H9 (cell line): Measurements from ENCODE around the gene UVRAG. TPM values are rescaled to one million over a fixed set of nuclear protein-coding genes. Genes with fewer than 3 reads are reported as not detected.

ENCODE experiments used
- DNase-seq: peaks from one replicate; pipeline ENCODE4 v3.0.0-alpha.2; 2017
- H2AFZ ChIP-seq: one replicate; pipeline ENCODE4 v1.6.1; 2013; ENCODE audit warnings: mild to moderate bottlenecking, low read length, control low read depth, moderate library complexity
- H2AK5ac ChIP-seq: 2 replicates; pipeline ENCODE4 v1.6.1; 2013; ENCODE audit warnings: low read length, control low read depth, mixed read lengths; ENCODE audit not compliant: insufficient read length
- H2BK120ac ChIP-seq: one replicate; pipeline ENCODE4 v1.6.1; 2013; ENCODE audit warnings: low read depth, mild to moderate bottlenecking, low read length, control low read depth, inconsistent platforms; ENCODE audit not compliant: poor library complexity, severe bottlenecking
- H2BK12ac ChIP-seq: 2 replicates; pipeline ENCODE4 v1.6.1; 2013; ENCODE audit warnings: low read length, control low read depth, mixed read lengths, low read depth; ENCODE audit not compliant: insufficient read length
- H2BK15ac ChIP-seq: 2 replicates; pipeline ENCODE4 v1.6.1; 2013; ENCODE audit warnings: low read depth, low read length, control low read depth
- H2BK20ac ChIP-seq: one replicate; pipeline ENCODE4 v1.6.1; 2013; ENCODE audit warnings: low read depth, mild to moderate bottlenecking, low read length, control low read depth, inconsistent platforms; ENCODE audit not compliant: poor library complexity, severe bottlenecking
- H2BK5ac ChIP-seq: 2 replicates; pipeline ENCODE4 v1.6.1; 2013; ENCODE audit warnings: low read length, control low read depth, mixed read lengths; ENCODE audit not compliant: insufficient read length
- H3K14ac ChIP-seq: 2 replicates; pipeline ENCODE4 v1.6.1; 2013; ENCODE audit warnings: low read length, control low read depth; ENCODE audit not compliant: insufficient read depth
- H3K18ac ChIP-seq: 2 replicates; pipeline ENCODE4 v1.6.1; 2013; ENCODE audit warnings: low read depth, mild to moderate bottlenecking, mixed read lengths, low read length, control low read depth; ENCODE audit not compliant: insufficient read length
- H3K23ac ChIP-seq: 2 replicates; pipeline ENCODE4 v1.6.1; 2013; ENCODE audit warnings: low read length, control low read depth, mixed read lengths, low read depth; ENCODE audit not compliant: insufficient read length
- H3K23me2 ChIP-seq: 2 replicates; pipeline ENCODE4 v1.6.1; 2013; ENCODE audit warnings: low read depth, mild to moderate bottlenecking, mixed read lengths, low read length, control low read depth; ENCODE audit not compliant: insufficient read length, poor library complexity, severe bottlenecking
- H3K27ac ChIP-seq: 2 replicates; pipeline ENCODE4 v1.5.1; 2013; ENCODE audit warnings: low read length, control low read depth, mixed read lengths, low read depth; ENCODE audit not compliant: insufficient read length
- H3K27me3 ChIP-seq: 2 replicates; pipeline ENCODE4 v1.6.1; 2013; ENCODE audit warnings: low read length, control low read depth, inconsistent platforms; ENCODE audit not compliant: insufficient read depth
- H3K4ac ChIP-seq: 2 replicates; pipeline ENCODE4 v1.6.1; 2013; ENCODE audit warnings: low read depth, mild to moderate bottlenecking, control low read depth, inconsistent platforms, low read length, moderate library complexity
- H3K4me1 ChIP-seq: 2 replicates; pipeline ENCODE4 v1.6.1; 2013; ENCODE audit warnings: low read length, control low read depth, inconsistent platforms; ENCODE audit not compliant: insufficient read depth
- H3K4me2 ChIP-seq: 2 replicates; pipeline ENCODE4 v1.6.1; 2013; ENCODE audit warnings: low read length, control low read depth, mixed read lengths; ENCODE audit not compliant: insufficient read length, insufficient read depth
- H3K56ac ChIP-seq: 2 replicates; pipeline ENCODE4 v1.6.1; 2013; ENCODE audit warnings: low read depth, mild to moderate bottlenecking, mixed read lengths, low read length, control low read depth; ENCODE audit not compliant: insufficient read length
- H3K79me1 ChIP-seq: 2 replicates; pipeline ENCODE4 v1.6.1; 2013; ENCODE audit warnings: low read depth, mild to moderate bottlenecking, moderate library complexity, low read length, control low read depth, inconsistent platforms; ENCODE audit not compliant: insufficient read depth, poor library complexity, severe bottlenecking
- H3K79me2 ChIP-seq: 2 replicates; pipeline ENCODE4 v1.6.1; 2013; ENCODE audit warnings: low read length, control low read depth, inconsistent platforms; ENCODE audit not compliant: insufficient read depth
- H3K9ac ChIP-seq: 2 replicates; pipeline ENCODE4 v1.6.1; 2013; ENCODE audit warnings: low read length, control low read depth, mixed read lengths; ENCODE audit not compliant: insufficient read length; ENCODE audit errors: extremely low read depth
- H3K9me3 ChIP-seq: one replicate; pipeline ENCODE4 v1.6.1; 2013; ENCODE audit warnings: low read depth, low read length, inconsistent platforms; ENCODE audit not compliant: control insufficient read depth
- H3T11ph ChIP-seq: one replicate; pipeline ENCODE4 v1.6.1; 2013; ENCODE audit warnings: mild to moderate bottlenecking, low read length, control low read depth, inconsistent platforms
- H4K20me1 ChIP-seq: one replicate; pipeline ENCODE4 v1.6.1; 2013; ENCODE audit not compliant: control insufficient read depth, insufficient read length, insufficient read depth
- H4K5ac ChIP-seq: 2 replicates; pipeline ENCODE4 v1.6.1; 2013; ENCODE audit warnings: low read depth, mild to moderate bottlenecking, mixed read lengths, low read length, control low read depth; ENCODE audit not compliant: insufficient read length
- H4K8ac ChIP-seq: replicated peaks from 2 replicates; pipeline ENCODE4 v1.6.1; 2013; ENCODE audit warnings: low read length, control low read depth, mixed read lengths, low read depth; ENCODE audit not compliant: insufficient read length
- H4K91ac ChIP-seq: 2 replicates; pipeline ENCODE4 v1.6.1; 2013; ENCODE audit warnings: low read depth, mild to moderate bottlenecking, moderate library complexity, mixed read lengths, low read length, control low read depth; ENCODE audit not compliant: insufficient read length
- H3K27ac Mint-ChIP-seq, 3 experiments: 2 replicates in 2 of 3; 3 replicates in 1 of 3; pipeline ENCODE4 v1.8.0; 2020 to 2021; ENCODE audit warnings: mixed read lengths in 3 of 3, mild to moderate bottlenecking in 1 of 3, moderate library complexity in 1 of 3
- H3K27me3 Mint-ChIP-seq: 2 replicates; pipeline ENCODE4 v1.8.0; 2021; ENCODE audit warnings: low read depth, mild to moderate bottlenecking, moderate library complexity, mixed read lengths
- H3K36me3 Mint-ChIP-seq, 3 experiments: 2 replicates in 2 of 3; 3 replicates in 1 of 3; pipeline ENCODE4 v1.8.0; 2020 to 2021; ENCODE audit warnings: low read depth in 3 of 3, mixed read lengths in 3 of 3; ENCODE audit not compliant: insufficient read depth in 1 of 3
- H3K4me1 Mint-ChIP-seq, 2 experiments: 2 replicates each; pipeline ENCODE4 v1.8.0; 2020; ENCODE audit warnings: mixed read lengths in 2 of 2
- H3K4me3 Mint-ChIP-seq, 2 experiments: 2 replicates in 1 of 2; 3 replicates in 1 of 2; pipeline ENCODE4 v1.8.0; 2020 to 2021; ENCODE audit warnings: mild to moderate bottlenecking in 2 of 2, mixed read lengths in 2 of 2, moderate library complexity in 1 of 2
- H3K9me3 Mint-ChIP-seq, 2 experiments: 2 replicates in 1 of 2; 3 replicates in 1 of 2; pipeline ENCODE4 v1.8.0; 2020; ENCODE audit warnings: mild to moderate bottlenecking in 2 of 2, mixed read lengths in 2 of 2, moderate library complexity in 1 of 2
- CTCF ChIP-seq: fragments of 200-600 bp; sonication (generic); conservative IDR thresholded peaks from 3 replicates; pipeline ENCODE4 v1.8.0; 2021; ENCODE audit warnings: antibody characterized with exemption, mild to moderate bottlenecking
- WGBS: extraction: QIAGEN DNeasy Blood & Tissue Kit; methylation state at CpG from one replicate; pipeline ENCODE4 v1.1.7; 2013; ENCODE audit warnings: missing lambda C conversion rate, low lambda C conversion rate, mixed read lengths; ENCODE audit not compliant: insufficient read length; ENCODE audit errors: extremely low coverage; 5-methylcytosine and 5-hydroxymethylcytosine counted together
- total RNA-seq: library from RNA; stranded (reverse); gene quantifications from 2 replicates; pipeline ENCODE4 v1.2.1, GENCODE V29; 2021

The UVRAG gene
- total RNA-seq, 1 experiment from 2014 or later, result 18.5 TPM

GRCh38 chr11:76184551-76184993, 369.6 kb downstream of the UVRAG start:
- Mint-ChIP-seq H3K36me3 (no peaks in the 10 kb centered on the region; a peak in 1 of 7 replicates), H3K4me3 (no peak overlapping the region), H3K27ac (no peak overlapping the region), H3K4me1 (peaks cover 3 to 12% of the 10 kb centered on the region in 2 experiments; a peak in 3 of 4 replicates), H3K9me3 (no peaks in the 10 kb centered on the region), H3K27me3 (peaks cover 10% of the 10 kb centered on the region)
- Histone ChIP-seq H2BK15ac (no peak overlapping the region), H3K9me3 (no peaks in the 10 kb centered on the region), H3K4ac (no peak overlapping the region), H2AFZ (no peak overlapping the region), H2BK120ac (no peak overlapping the region), H3K56ac (no peak overlapping the region), H3K27me3 (no peaks in the 10 kb centered on the region), H3K23ac (no peak overlapping the region), H3T11ph (no peak overlapping the region), H2AK5ac (no peak overlapping the region), H3K4me2 (no peak overlapping the region), H4K20me1 (no peaks in the 10 kb centered on the region), H4K91ac (no peak overlapping the region), H4K5ac (no peak overlapping the region), H3K79me2 (no peaks in the 10 kb centered on the region), H3K18ac (no peak overlapping the region), H3K14ac (no peak overlapping the region), H3K9ac (no peak overlapping the region), H2BK5ac (no peak overlapping the region), H3K27ac (no peak overlapping the region), H3K79me1 (no peaks in the 10 kb centered on the region), H3K4me1 (no peaks in the 10 kb centered on the region), H4K8ac (no peak overlapping the region), H2BK12ac (no peak overlapping the region), H2BK20ac (no peak overlapping the region), H3K23me2 (no peaks in the 10 kb centered on the region)
- DNase-seq, result no peak
- WGBS, result no CpG with 5 or more reads among the region's 7 CpGs
- TF ChIP-seq CTCF, result no peak
